ENCODE measurements around the gene ITGBL1.

DNA sequence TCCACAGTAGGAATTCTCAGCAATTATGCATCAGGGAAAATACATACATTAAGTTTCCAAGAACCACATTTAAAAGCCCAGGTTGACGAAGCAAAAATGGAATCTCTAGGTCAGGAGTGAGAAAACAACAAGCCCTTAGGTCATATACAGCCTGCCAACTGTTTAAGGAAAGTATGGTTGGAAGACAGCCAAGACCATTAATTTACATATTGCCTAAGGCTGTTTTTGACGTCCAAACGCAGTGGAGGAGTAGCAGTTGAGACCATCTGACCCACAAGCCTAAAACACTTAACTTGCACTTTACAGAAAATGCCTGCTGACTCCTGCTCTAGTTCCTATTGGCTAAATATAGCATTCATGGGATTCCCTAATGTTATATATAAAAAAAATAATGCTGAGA lies 299.0 kb downstream of the ITGBL1 start:
- TF ChIP-seq, protein P1, sequence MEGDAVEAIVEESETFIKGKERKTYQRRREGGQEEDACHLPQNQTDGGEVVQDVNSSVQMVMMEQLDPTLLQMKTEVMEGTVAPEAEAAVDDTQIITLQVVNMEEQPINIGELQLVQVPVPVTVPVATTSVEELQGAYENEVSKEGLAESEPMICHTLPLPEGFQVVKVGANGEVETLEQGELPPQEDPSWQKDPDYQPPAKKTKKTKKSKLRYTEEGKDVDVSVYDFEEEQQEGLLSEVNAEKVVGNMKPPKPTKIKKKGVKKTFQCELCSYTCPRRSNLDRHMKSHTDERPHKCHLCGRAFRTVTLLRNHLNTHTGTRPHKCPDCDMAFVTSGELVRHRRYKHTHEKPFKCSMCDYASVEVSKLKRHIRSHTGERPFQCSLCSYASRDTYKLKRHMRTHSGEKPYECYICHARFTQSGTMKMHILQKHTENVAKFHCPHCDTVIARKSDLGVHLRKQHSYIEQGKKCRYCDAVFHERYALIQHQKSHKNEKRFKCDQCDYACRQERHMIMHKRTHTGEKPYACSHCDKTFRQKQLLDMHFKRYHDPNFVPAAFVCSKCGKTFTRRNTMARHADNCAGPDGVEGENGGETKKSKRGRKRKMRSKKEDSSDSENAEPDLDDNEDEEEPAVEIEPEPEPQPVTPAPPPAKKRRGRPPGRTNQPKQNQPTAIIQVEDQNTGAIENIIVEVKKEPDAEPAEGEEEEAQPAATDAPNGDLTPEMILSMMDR (IDR thresholded peaks at IDR 0.05), result no peak
- no peak for TF ChIP-seq POLR2A (IDR thresholded peaks at IDR 0.05)

Data from testis (tissue), 2 donors.